ENCODE data around the gene NCEH1. TPM values are rescaled to one million over a fixed set of nuclear protein-coding genes. Genes with fewer than 3 reads are reported as not detected.

NCEH1 gene
- total and polyA plus RNA-seq, 4 donors: 1.1 to 32.3 (median 2.5) TPM

DNA sequence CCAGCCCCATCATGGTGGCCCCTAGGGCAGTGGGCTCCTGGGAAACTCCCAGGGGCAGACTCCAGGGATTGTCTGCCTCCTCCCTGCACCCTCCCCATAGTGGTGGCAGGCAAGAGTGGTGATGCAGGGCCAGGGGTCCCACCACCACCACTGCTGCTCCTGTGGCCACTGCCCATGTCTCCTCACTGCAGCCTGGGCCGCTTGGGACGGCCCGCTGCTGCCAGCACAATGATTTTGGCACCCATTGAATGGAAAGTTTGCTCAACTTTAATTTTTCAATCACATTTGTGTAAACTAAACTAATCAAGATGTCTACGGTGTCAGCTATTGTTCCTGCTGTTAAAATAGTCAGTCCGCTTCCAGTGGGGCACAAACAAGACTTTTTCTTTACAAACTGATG, 95.6 kb downstream of the NCEH1 start:
- Histone ChIP-seq H3K9ac (ENCODE audit: low read depth in 1 of 2, low read length in 2 of 2) (no peak overlapping the region), H3K4me1 (ENCODE audit: control insufficient read depth in 4 of 4, insufficient read depth in 4 of 4, low read length in 3 of 4) (peaks cover 4 to 18% (median 12%) of the 10 kb centered on the region in 4 donors), H3K9me3 (ENCODE audit: control insufficient read depth in 4 of 4, low read length in 3 of 4) (no peaks in the 10 kb centered on the region), H3K27ac (ENCODE audit: low read depth in 1 of 2, low read length in 2 of 2) (no peak overlapping the region), H3K4me3 (ENCODE audit: low read depth in 1 of 3, low read length in 3 of 3) (no peak overlapping the region), H3K27me3 (ENCODE audit: control insufficient read depth in 4 of 4, insufficient read depth in 4 of 4, low read length in 3 of 4) (no peaks in the 10 kb centered on the region), H3K36me3 (ENCODE audit: control insufficient read depth in 4 of 4, insufficient read depth in 3 of 4, low read depth in 1 of 4, low read length in 3 of 4) (no peaks in the 10 kb centered on the region)
- 39% methylated on average over 5 of the region's 5 CpGs for WGBS
- TF ChIP-seq EGR1 (IDR thresholded peaks at IDR 0.05; ENCODE audit: low read depth in 2 of 2): no peak
- no peak for TF ChIP-seq RXRA (IDR thresholded peaks at IDR 0.05)
- TF ChIP-seq SP1 (IDR thresholded peaks at IDR 0.05): no peak
- no peak for TF ChIP-seq HNF4A (conservative IDR thresholded peaks at IDR 0.05)
- TF ChIP-seq JUND (IDR thresholded peaks at IDR 0.05): no peak
- no peak for TF ChIP-seq YY1 (IDR thresholded peaks at IDR 0.05)
- no peak for TF ChIP-seq NR2F2 (IDR thresholded peaks at IDR 0.05)
- no peak for TF ChIP-seq GABPA (IDR thresholded peaks at IDR 0.05 in 1 of 2, conservative IDR thresholded peaks at IDR 0.05 in 1 of 2)
- TF ChIP-seq, protein P1, sequence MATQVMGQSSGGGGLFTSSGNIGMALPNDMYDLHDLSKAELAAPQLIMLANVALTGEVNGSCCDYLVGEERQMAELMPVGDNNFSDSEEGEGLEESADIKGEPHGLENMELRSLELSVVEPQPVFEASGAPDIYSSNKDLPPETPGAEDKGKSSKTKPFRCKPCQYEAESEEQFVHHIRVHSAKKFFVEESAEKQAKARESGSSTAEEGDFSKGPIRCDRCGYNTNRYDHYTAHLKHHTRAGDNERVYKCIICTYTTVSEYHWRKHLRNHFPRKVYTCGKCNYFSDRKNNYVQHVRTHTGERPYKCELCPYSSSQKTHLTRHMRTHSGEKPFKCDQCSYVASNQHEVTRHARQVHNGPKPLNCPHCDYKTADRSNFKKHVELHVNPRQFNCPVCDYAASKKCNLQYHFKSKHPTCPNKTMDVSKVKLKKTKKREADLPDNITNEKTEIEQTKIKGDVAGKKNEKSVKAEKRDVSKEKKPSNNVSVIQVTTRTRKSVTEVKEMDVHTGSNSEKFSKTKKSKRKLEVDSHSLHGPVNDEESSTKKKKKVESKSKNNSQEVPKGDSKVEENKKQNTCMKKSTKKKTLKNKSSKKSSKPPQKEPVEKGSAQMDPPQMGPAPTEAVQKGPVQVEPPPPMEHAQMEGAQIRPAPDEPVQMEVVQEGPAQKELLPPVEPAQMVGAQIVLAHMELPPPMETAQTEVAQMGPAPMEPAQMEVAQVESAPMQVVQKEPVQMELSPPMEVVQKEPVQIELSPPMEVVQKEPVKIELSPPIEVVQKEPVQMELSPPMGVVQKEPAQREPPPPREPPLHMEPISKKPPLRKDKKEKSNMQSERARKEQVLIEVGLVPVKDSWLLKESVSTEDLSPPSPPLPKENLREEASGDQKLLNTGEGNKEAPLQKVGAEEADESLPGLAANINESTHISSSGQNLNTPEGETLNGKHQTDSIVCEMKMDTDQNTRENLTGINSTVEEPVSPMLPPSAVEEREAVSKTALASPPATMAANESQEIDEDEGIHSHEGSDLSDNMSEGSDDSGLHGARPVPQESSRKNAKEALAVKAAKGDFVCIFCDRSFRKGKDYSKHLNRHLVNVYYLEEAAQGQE (IDR thresholded peaks at IDR 0.05): no peak
- TF ChIP-seq, protein P2, sequence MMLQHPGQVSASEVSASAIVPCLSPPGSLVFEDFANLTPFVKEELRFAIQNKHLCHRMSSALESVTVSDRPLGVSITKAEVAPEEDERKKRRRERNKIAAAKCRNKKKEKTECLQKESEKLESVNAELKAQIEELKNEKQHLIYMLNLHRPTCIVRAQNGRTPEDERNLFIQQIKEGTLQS (IDR thresholded peaks at IDR 0.05): no peak
- no peak for TF ChIP-seq HNF4G (IDR thresholded peaks at IDR 0.05)
- TF ChIP-seq FOXA1 (IDR thresholded peaks at IDR 0.05): no peak
- TF ChIP-seq TAF1 (conservative IDR thresholded peaks at IDR 0.05): no peak
- TF ChIP-seq, protein P3, sequence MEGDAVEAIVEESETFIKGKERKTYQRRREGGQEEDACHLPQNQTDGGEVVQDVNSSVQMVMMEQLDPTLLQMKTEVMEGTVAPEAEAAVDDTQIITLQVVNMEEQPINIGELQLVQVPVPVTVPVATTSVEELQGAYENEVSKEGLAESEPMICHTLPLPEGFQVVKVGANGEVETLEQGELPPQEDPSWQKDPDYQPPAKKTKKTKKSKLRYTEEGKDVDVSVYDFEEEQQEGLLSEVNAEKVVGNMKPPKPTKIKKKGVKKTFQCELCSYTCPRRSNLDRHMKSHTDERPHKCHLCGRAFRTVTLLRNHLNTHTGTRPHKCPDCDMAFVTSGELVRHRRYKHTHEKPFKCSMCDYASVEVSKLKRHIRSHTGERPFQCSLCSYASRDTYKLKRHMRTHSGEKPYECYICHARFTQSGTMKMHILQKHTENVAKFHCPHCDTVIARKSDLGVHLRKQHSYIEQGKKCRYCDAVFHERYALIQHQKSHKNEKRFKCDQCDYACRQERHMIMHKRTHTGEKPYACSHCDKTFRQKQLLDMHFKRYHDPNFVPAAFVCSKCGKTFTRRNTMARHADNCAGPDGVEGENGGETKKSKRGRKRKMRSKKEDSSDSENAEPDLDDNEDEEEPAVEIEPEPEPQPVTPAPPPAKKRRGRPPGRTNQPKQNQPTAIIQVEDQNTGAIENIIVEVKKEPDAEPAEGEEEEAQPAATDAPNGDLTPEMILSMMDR (IDR thresholded peaks at IDR 0.05; ENCODE audit: low read depth, low read length, missing input control): no peak
- DNase-seq (ENCODE audit: low spot score): no peak

DNA sequence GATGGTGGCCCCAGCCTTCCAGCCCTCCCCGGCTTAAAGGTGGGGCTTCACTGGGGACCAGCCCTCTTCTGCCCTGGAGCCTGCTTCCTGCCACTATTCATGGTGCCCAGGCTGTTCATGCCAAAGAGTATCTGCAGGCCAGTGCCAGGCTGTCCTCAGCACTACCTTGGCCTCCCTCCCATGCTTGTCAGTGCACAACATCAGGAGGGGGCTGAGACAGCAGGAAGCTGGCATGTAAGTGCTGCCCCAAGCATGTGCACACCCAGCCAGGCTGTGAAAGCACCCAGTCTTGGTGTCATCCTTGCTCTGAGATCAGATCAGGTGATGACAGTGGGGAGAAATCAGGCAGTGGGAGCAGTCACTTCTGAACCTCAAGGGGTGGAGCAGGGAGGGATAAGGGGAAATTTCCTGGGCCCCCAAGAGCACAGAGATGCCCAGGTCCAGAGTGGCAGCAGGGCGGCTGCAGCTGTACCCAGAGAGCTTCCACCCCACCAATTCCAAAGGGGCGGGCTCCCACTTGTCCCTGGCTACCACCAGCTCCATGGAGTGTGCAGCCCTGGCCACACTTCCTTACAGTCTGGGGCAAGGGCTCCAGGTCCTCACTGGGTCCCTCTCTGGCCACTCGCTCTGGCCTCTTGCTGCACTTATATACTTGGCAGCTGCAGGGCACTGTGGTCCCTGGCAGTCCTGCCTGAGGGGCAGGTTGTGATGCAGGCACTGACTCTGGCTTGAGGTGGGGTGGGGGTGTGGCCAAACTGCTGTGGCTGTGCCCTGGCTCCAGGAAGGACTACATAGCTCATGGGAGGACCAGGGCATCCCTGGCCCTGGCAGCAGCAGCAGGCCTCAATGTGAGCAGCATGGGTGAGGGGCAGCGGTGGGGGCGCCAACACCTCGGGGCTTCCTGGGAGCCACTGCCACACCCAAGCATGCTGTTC, 96.3 kb downstream of the NCEH1 start:
- 96% methylated on average over 7 of the region's 7 CpGs for WGBS
- no peak for DNase-seq (ENCODE audit: low spot score)
- H3K27ac ChIP-seq (ENCODE audit: low read depth in 1 of 2, low read length in 2 of 2): no peak overlapping the region
- TF ChIP-seq SP1 (IDR thresholded peaks at IDR 0.05): no peak
- TF ChIP-seq, protein P3 (IDR thresholded peaks at IDR 0.05; ENCODE audit: low read depth, low read length, missing input control): no peak
- no peak for TF ChIP-seq GABPA (IDR thresholded peaks at IDR 0.05 in 1 of 2, conservative IDR thresholded peaks at IDR 0.05 in 1 of 2)
- TF ChIP-seq, protein P4, sequence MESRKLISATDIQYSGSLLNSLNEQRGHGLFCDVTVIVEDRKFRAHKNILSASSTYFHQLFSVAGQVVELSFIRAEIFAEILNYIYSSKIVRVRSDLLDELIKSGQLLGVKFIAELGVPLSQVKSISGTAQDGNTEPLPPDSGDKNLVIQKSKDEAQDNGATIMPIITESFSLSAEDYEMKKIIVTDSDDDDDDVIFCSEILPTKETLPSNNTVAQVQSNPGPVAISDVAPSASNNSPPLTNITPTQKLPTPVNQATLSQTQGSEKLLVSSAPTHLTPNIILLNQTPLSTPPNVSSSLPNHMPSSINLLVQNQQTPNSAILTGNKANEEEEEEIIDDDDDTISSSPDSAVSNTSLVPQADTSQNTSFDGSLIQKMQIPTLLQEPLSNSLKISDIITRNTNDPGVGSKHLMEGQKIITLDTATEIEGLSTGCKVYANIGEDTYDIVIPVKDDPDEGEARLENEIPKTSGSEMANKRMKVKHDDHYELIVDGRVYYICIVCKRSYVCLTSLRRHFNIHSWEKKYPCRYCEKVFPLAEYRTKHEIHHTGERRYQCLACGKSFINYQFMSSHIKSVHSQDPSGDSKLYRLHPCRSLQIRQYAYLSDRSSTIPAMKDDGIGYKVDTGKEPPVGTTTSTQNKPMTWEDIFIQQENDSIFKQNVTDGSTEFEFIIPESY (IDR thresholded peaks at IDR 0.05): no peak
- no peaks in the 10 kb centered on the region for H3K9me3 ChIP-seq (ENCODE audit: control insufficient read depth in 4 of 4, low read length in 3 of 4)
- no peak overlapping the region for H3K9ac ChIP-seq (ENCODE audit: low read depth in 1 of 2, low read length in 2 of 2)
- H3K4me1 ChIP-seq (ENCODE audit: control insufficient read depth in 4 of 4, insufficient read depth in 4 of 4, low read length in 3 of 4): peaks cover 4 to 18% (median 12%) of the 10 kb centered on the region in 4 donors
- no peaks in the 10 kb centered on the region for H3K27me3 ChIP-seq (ENCODE audit: control insufficient read depth in 4 of 4, insufficient read depth in 4 of 4, low read length in 3 of 4)
- H3K36me3 ChIP-seq (ENCODE audit: control insufficient read depth in 4 of 4, insufficient read depth in 3 of 4, low read depth in 1 of 4, low read length in 3 of 4): no peaks in the 10 kb centered on the region
- H3K4me3 ChIP-seq (ENCODE audit: low read depth in 1 of 3, low read length in 3 of 3): no peak overlapping the region

Measured in liver (tissue), 9 donors.